IPS-18c (cell line): ENCODE results near the gene CNTN4.

Experiments used
- H3K4me3 ChIP-seq: 2 replicates; pipeline ENCODE4 v1.7.0; 2013; ENCODE audit warnings: low read depth, mild to moderate bottlenecking, low read length, moderate library complexity; ENCODE audit not compliant: insufficient read depth
- H3K9me3 ChIP-seq: one replicate; pipeline ENCODE4 v1.6.1; 2013; ENCODE audit warnings: mild to moderate bottlenecking, low read length, moderate library complexity; ENCODE audit not compliant: control insufficient read depth, insufficient read depth

The CNTN4 gene

GRCh38 chr3:2727101-2727500, 628.4 kb downstream of the CNTN4 start:
- Histone ChIP-seq H3K4me3 (no peak overlapping the region), H3K9me3 (no peaks in the 10 kb centered on the region)

DNA sequence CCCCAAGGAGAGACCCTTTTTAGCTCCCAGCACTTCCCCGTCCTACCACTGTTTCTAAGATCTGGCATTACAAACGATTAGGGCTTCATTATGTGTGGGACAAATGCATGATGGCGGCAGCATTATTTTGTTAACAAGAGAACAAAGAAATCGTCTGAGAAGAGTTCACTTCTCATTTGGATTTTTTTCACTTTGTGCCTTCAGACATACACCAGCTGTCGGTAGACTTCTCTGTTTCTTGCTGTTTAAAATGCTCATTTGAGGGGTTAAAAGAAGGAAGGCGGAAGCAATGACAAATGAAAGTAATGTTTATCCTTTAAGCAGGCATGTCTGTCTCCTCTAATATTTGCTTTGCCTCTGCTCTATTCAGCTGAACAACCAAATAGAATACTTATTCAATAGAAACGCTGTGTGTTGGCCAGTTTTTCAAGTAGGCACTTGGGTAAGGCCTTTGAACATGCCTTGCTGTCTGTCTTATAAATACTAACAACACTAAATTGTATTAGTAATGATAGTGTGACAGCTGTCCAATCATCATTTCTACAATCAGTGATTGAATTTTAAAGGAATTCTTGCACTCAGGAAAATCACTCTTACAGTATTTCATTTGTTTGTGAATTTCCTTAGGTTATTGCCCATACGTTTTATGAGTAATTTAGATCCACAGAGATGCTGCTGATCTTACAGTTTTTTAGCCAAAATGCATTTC, 629.1 kb downstream of the CNTN4 start:
- H3K4me3 ChIP-seq: no peak overlapping the region

DNA sequence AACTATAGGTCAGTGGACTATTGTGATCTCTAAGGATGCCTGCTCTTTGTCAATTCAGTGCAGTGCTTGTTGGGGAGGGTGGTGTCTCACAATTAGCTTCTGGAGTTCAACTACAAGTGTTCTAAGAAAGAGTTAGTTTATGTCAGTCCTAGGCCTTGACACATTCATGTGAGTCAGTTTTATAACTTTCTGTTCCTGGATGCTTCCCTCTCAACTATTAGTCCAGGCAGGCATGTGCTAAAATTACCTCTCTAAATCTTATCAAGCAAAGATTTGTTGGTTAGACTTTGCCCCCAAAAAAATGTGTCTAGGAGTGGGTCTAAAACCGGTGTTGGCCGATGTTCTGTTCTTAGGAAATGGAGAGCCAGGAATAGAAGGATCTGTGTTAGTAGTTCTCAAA, 633.2 kb downstream of the CNTN4 start:
- no peaks in the 10 kb centered on the region for H3K9me3 ChIP-seq
- H3K4me3 ChIP-seq: no peak overlapping the region

More for the DNA sequence above, 629.1 kb downstream of the CNTN4 start:
- H3K9me3 ChIP-seq: no peaks in the 10 kb centered on the region

- H3K9me3 ChIP-seq: no peaks in the 10 kb centered on the region
- no peak overlapping the region for H3K4me3 ChIP-seq
Observed at GRCh38 chr3:2735392-2735894, 636.8 kb downstream of the CNTN4 start.

GRCh38 chr3:2741516-2741915, 642.9 kb downstream of the CNTN4 start:
- Histone ChIP-seq H3K9me3 (no peaks in the 10 kb centered on the region), H3K4me3 (no peak overlapping the region)

GRCh38 chr3:2765002-2765579, 666.4 kb downstream of the CNTN4 start:
- Histone ChIP-seq H3K9me3 (no peaks in the 10 kb centered on the region), H3K4me3 (no peak overlapping the region)

DNA sequence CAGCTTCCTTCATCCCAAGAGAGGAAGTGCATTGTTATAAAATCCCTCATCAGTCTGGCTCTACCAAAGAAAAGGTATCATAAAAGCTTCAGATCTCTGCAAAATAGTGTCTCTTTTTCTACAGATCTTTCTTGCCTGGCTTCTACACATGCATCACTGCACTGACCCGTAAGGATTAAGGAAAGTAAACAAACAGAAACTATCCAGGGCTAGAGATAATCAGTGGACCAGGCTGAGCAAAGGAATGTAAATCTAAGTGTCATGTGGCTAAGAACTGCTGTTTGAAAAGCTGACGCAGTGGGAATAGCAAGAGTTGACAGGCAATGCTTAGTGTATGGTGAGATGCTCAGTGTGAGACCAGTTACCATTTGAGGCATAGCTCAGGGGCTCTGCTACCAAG, 671.8 kb downstream of the CNTN4 start:
- Histone ChIP-seq H3K4me3 (no peak overlapping the region), H3K9me3 (no peaks in the 10 kb centered on the region)

- Histone ChIP-seq H3K9me3 (no peaks in the 10 kb centered on the region), H3K4me3 (no peak overlapping the region)
Observed at GRCh38 chr3:2771193-2771592, 672.5 kb downstream of the CNTN4 start.

DNA sequence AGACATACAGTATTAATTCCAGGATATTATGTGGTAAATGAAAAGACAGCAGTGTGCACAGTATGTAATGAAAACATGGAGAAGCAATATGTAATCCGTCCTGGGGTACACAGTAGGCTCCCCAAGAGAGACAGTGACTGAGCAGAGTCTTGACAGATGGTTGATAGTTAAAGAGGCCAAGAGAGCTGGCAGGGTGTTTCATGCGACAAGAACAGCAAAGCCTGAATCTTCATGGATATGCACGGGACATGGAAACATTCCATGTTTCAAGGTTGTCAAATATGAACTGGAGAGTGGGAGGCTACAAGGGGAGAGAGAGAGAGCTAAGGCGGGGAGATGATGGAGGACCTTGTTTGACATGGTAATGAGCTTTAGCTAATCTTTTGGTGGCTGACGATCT, 673.1 kb downstream of the CNTN4 start:
- Histone ChIP-seq H3K4me3 (no peak overlapping the region), H3K9me3 (no peaks in the 10 kb centered on the region)

DNA sequence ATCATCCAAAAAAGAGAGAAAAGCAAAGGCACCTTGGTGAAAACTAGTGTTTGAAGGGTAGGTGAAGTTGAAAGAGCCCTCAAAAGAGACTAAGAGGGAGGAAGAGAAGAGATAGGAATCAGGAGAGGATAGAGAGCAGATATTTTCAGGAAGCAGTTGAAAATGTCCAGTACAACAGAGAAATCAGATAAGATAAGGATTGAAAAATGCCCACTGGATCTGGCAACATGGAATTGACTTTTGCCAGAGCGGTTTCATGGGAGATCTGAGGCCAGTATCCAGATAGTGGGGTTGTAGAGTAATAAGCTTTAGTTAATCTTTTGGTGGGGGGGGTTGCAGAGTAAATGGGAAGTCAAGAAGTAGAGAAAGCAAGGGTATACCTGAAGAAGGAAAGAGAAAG, 674.1 kb downstream of the CNTN4 start:
- Histone ChIP-seq H3K4me3 (no peak overlapping the region), H3K9me3 (no peaks in the 10 kb centered on the region)

DNA sequence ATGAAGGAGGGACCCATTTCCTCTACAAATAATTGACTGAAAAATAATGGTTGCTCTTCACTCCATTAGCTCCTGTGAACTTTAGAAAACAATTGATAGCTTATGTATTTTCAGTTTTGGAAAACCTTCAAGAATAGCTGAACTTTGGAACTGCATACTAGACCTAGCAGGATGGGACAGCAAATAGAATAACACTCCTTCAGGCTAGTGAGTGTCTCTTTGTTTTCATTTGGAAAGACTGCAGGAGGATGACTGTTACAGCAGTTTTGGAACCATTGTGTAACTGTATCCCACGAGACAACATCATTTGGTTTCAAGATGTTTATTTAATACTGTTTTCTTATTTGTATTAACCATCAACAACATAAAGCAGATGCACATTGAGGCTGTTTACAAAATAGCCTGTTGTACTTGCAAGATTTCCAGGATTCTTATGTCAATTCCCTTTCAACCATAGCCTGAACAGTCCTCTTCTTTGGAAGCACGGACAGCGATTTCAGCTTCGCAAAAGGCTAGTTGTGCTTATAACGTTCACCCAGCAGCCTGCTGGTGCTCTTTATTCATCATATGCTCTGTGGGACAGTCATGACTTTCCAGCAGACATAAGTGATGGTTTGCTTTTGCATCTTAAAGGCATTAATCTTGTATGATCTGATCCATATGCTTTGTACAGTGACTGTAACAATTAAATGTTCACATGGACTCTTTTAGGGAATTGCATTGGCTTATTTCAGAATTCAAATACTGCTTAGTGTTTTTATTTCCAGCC, 676.0 kb downstream of the CNTN4 start:
- H3K4me3 ChIP-seq: no peak overlapping the region
- H3K9me3 ChIP-seq: no peaks in the 10 kb centered on the region

DNA sequence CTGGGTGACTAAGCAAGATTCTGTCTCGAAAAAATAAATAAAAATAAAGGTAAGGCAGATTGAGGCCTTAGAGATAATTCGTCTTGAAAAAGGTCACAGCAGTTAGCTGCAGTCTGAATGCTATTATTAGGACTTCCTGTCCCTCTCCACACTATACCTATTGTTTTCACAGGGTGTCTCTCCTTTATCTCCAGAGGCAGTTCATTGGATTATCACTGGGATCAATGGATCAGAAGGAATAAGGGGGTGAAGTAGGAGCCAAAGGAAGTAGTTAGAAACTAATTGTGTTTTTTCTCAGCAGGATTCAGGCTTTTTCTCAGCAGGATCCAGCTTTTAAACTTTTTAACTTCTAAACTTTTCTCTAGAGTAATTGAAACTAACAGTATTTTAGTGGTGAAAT, 684.6 kb downstream of the CNTN4 start:
- H3K9me3 ChIP-seq: no peaks in the 10 kb centered on the region
- H3K4me3 ChIP-seq: no peak overlapping the region

GRCh38 chr3:2784627-2785026, 686.0 kb downstream of the CNTN4 start:
- no peaks in the 10 kb centered on the region for H3K9me3 ChIP-seq

GRCh38 chr3:2790266-2790815, 691.7 kb downstream of the CNTN4 start:
- Histone ChIP-seq H3K4me3 (no peak overlapping the region), H3K9me3 (no peaks in the 10 kb centered on the region)

More at GRCh38 chr3:2784627-2785026, 686.0 kb downstream of the CNTN4 start:
- no peak overlapping the region for H3K4me3 ChIP-seq

DNA sequence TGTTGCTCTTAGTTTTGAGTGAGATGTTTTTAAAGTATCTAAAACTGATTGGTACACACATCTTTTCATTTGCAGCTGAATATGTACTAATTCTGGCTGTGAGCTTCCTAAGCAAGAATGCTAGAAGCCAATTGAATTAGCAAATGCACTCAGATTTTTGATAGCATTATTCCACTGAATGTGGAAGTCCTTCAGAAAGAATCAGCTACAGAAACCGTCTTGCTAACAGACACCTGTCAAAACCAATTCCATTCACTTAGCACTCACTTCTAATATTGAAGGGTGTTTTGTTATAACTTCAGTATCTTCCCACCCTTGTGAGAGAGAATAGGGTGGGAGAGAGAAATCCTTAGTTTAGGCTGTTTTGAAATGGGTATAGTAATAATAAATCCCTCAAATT, 693.8 kb downstream of the CNTN4 start:
- no peaks in the 10 kb centered on the region for H3K9me3 ChIP-seq
- H3K4me3 ChIP-seq: no peak overlapping the region

- no peaks in the 10 kb centered on the region for H3K9me3 ChIP-seq
- no peak overlapping the region for H3K4me3 ChIP-seq
Observed at GRCh38 chr3:2793987-2794386, 695.3 kb downstream of the CNTN4 start.

GRCh38 chr3:2802429-2802828, 703.8 kb downstream of the CNTN4 start:
- H3K9me3 ChIP-seq: no peaks in the 10 kb centered on the region
- no peak overlapping the region for H3K4me3 ChIP-seq

- Histone ChIP-seq H3K4me3 (no peak overlapping the region), H3K9me3 (no peaks in the 10 kb centered on the region)
Observed at GRCh38 chr3:2807514-2807913, 708.8 kb downstream of the CNTN4 start.
